HG02840 (cell line): ENCODE measurements around the gene PRM2.

Experiments
- ATAC-seq: cut with Tn5 transposase; IDR thresholded peaks from one replicate; pipeline ENCODE4 v1.9.1; 2021; ENCODE audit warnings: mild to moderate bottlenecking, moderate library complexity, moderate number of reproducible peaks; ENCODE audit not compliant: unreplicated experiment, low FRiP score

The PRM2 gene

DNA sequence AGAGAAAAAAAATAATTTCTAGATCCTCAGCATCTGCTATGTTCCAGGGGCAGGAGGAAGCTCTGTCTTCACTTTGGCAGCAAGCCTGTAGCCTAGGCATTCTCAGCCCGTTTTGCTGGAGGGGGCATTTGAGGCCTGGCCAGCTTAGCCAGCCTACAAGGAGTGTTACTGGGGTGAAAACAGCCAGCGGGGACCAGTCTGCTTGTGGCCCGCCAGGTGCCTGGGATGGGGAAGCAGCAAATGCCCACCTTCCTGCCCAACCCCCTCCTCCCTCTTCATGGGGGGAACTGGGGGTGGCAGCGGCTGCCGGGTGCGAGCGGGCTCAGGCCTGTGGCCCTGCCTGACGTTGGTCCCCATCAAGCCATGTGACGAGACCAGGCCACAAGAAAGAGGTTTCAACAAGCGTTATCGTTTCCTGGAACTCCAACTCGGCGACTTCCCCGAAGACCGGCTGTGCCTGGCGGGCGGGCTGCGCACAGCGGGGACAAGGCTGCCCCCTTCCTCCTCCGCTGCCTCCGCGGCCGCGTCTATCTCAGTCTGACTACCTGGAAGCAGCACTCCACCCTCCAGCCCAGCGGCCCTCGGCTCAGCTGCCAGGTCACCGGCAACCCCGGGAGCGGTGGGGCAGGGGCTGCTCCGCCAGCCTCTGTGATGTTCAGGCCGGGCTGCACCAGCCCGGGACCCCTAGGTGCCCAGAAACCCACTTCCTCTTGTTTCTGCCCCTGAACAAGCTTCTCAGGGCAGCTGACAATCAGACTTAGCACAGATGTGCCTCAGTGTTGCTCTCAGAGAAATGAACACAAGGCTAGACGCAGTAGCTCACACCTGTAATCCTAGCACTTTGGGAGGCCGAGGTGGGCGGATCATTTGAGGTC is 43.2 kb downstream of the PRM2 start:
- ATAC-seq, result no peak

DNA sequence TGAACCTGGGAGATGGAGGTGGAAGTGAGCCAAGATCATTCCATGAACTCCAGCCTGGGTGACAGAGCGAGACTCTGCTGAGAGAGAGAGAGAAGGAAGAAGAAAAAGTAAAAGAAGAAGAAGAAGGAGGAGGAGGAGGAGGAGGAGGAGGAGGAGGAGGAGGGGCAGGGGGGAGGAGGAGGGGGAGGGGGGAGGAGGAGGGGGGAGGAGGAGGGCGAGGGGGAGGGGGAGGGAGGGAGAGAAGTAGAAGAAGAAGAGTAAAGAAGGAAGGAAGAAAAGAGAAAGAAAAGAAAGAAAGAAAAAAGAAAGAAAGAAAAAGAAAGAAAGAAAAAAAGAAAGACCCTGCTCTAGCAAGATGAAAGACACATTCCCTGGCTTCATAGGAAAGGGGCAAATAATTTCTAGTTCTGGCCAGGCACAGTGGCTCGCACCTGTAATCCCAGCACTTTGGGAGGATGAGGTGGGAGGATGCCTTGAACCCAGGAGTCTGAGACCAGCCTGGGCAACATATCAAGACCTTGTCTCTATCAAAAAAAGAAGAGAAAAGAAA is 43.9 kb downstream of the PRM2 start:
- no peak for ATAC-seq

- no peak for ATAC-seq
These were observed 44.8 kb downstream of the PRM2 start for GRCh38 chr16:11231367-11231970.

DNA sequence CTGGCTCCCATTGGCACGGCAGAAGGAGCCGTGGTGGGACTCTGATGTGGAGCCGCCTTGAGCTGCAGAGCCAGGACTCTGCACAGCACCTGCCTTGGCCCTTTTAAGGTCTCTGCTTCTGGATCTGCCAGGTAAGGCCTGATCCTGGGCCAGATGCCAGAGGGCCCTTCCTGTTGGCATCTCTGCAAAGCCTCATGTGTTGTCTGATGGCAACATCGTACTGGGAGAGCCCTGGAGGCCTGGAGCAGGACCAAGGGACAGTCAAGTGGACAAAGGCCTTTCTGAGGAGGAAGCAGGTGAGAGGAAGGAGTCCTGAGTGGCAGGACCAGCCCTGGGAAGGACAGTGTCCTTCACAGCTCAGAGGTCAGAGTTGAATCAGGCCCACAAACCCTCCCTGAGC is 46.4 kb downstream of the PRM2 start:
- no peak for ATAC-seq

DNA sequence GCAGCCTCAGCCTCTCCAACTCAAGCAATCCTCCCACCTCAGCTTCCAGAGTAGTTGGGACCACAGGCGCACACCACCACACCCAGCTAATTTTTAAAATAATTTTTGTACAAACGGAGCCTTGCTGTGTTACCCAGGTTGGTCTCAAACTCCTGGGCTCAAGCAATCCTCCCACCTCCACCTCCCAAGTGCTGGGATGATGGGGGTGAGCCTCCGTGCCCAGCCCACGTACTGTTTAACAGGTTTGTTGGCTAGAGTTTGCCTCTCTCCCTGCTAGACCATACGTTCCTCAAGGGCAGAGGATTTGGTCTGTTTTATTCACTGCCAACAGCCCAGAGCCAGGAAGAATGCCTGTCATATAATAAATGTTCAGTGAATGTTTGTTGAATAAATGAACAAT is 46.8 kb downstream of the PRM2 start:
- ATAC-seq, result no peak

- ATAC-seq, result no peak
These were observed 50.4 kb downstream of the PRM2 start for GRCh38 chr16:11225677-11226549.
